Measurements from ENCODE around the gene AHNAK.
"Not testable (repeated sequence)": the region's sequence is repeated elsewhere in the genome, so short reads cannot be mapped to it uniquely, and the experiment has no call there.

Gene AHNAK

GRCh38 chr11:62390237-62390636 lies 156.4 kb downstream of the AHNAK start:
- Histone ChIP-seq H3K4me3 (ENCODE audit: low read length in 2 of 2) (no peak overlapping the region), H3K36me3 (ENCODE audit: control insufficient read depth in 2 of 2, insufficient read depth in 2 of 2, low read length in 2 of 2) (no peaks in the 10 kb centered on the region)

GRCh38 chr11:62388999-62389398 lies 157.6 kb downstream of the AHNAK start:
- Histone ChIP-seq H3K9ac (ENCODE audit: low read depth in 1 of 2, low read length in 2 of 2) (no peak overlapping the region), H3K4me1 (ENCODE audit: control insufficient read depth in 2 of 2, insufficient read depth in 2 of 2, low read length in 2 of 2) (peaks cover 0 to 9% of the 10 kb centered on the region in 2 donors), H3K9me3 (ENCODE audit: control insufficient read depth in 2 of 2, low read length in 2 of 2) (no peaks in the 10 kb centered on the region), H3K4me3 (ENCODE audit: low read length in 2 of 2) (no peak overlapping the region), H3K27ac (ENCODE audit: low read depth in 2 of 2, low read length in 2 of 2) (no peak overlapping the region), H3K36me3 (ENCODE audit: control insufficient read depth in 2 of 2, insufficient read depth in 2 of 2, low read length in 2 of 2) (no peaks in the 10 kb centered on the region), H3K27me3 (ENCODE audit: control insufficient read depth in 2 of 2, insufficient read depth in 2 of 2, low read length in 2 of 2) (no peaks in the 10 kb centered on the region)

More at GRCh38 chr11:62390237-62390636, 156.4 kb downstream of the AHNAK start:
- H3K27me3 ChIP-seq (ENCODE audit: control insufficient read depth in 2 of 2, insufficient read depth in 2 of 2, low read length in 2 of 2): no peaks in the 10 kb centered on the region
- no peak overlapping the region for H3K27ac ChIP-seq (ENCODE audit: low read depth in 2 of 2, low read length in 2 of 2)
- peaks cover 0 to 12% of the 10 kb centered on the region in 2 donors for H3K4me1 ChIP-seq (ENCODE audit: control insufficient read depth in 2 of 2, insufficient read depth in 2 of 2, low read length in 2 of 2)
- H3K9me3 ChIP-seq (ENCODE audit: control insufficient read depth in 2 of 2, low read length in 2 of 2): no peaks in the 10 kb centered on the region
- no peak overlapping the region for H3K9ac ChIP-seq (ENCODE audit: low read depth in 1 of 2, low read length in 2 of 2)

- Histone ChIP-seq H3K36me3 (ENCODE audit: control insufficient read depth in 2 of 2, insufficient read depth in 2 of 2, low read length in 2 of 2) (no peaks in the 10 kb centered on the region), H3K27me3 (ENCODE audit: control insufficient read depth in 2 of 2, insufficient read depth in 2 of 2, low read length in 2 of 2) (no peaks in the 10 kb centered on the region), H3K4me1 (ENCODE audit: control insufficient read depth in 2 of 2, insufficient read depth in 2 of 2, low read length in 2 of 2) (no peaks in the 10 kb centered on the region)
Measured at GRCh38 chr11:62387381-62387780, 159.2 kb downstream of the AHNAK start.

GRCh38 chr11:62386083-62386482 lies 160.5 kb downstream of the AHNAK start:
- H3K9ac ChIP-seq (ENCODE audit: low read depth in 1 of 2, low read length in 2 of 2): not testable (repeated sequence)

More at GRCh38 chr11:62387381-62387780, 159.2 kb downstream of the AHNAK start:
- H3K4me3 ChIP-seq (ENCODE audit: low read length in 2 of 2): no peak overlapping the region
- H3K27ac ChIP-seq (ENCODE audit: low read depth in 2 of 2, low read length in 2 of 2): no peak overlapping the region
- no peak overlapping the region for H3K9ac ChIP-seq (ENCODE audit: low read depth in 1 of 2, low read length in 2 of 2)
- no peaks in the 10 kb centered on the region for H3K9me3 ChIP-seq (ENCODE audit: control insufficient read depth in 2 of 2, low read length in 2 of 2)

GRCh38 chr11:62383822-62384221 lies 162.8 kb downstream of the AHNAK start:
- Histone ChIP-seq H3K9ac (ENCODE audit: low read depth in 1 of 2, low read length in 2 of 2) (no peak overlapping the region), H3K27ac (ENCODE audit: low read depth in 2 of 2, low read length in 2 of 2) (no peak overlapping the region), H3K4me3 (ENCODE audit: low read length in 2 of 2) (no peak overlapping the region), H3K36me3 (ENCODE audit: control insufficient read depth in 2 of 2, insufficient read depth in 2 of 2, low read length in 2 of 2) (no peaks in the 10 kb centered on the region), H3K27me3 (ENCODE audit: control insufficient read depth in 2 of 2, insufficient read depth in 2 of 2, low read length in 2 of 2) (no peaks in the 10 kb centered on the region), H3K4me1 (ENCODE audit: control insufficient read depth in 2 of 2, insufficient read depth in 2 of 2, low read length in 2 of 2) (peaks cover 0 to 5% of the 10 kb centered on the region in 2 donors), H3K9me3 (ENCODE audit: control insufficient read depth in 2 of 2, low read length in 2 of 2) (no peaks in the 10 kb centered on the region)

More at GRCh38 chr11:62386083-62386482, 160.5 kb downstream of the AHNAK start:
- not testable (repeated sequence) for H3K4me1 ChIP-seq (ENCODE audit: control insufficient read depth in 2 of 2, insufficient read depth in 2 of 2, low read length in 2 of 2); H3K9me3 ChIP-seq (ENCODE audit: control insufficient read depth in 2 of 2, low read length in 2 of 2); H3K27ac ChIP-seq (ENCODE audit: low read depth in 2 of 2, low read length in 2 of 2); H3K36me3 ChIP-seq (ENCODE audit: control insufficient read depth in 2 of 2, insufficient read depth in 2 of 2, low read length in 2 of 2); H3K27me3 ChIP-seq (ENCODE audit: control insufficient read depth in 2 of 2, insufficient read depth in 2 of 2, low read length in 2 of 2); H3K4me3 ChIP-seq (ENCODE audit: low read length in 2 of 2)

Data from mucosa of rectum (tissue), 2 donors.